ENCODE data around the gene RPS27A.
A peak's percentile ranks its signal among the peaks of the same experiment; 100 is the strongest.
"Not testable (repeated sequence)": the region's sequence is repeated elsewhere in the genome, so short reads cannot be mapped to it uniquely, and the experiment has no call there.

The RPS27A gene

GRCh38 chr2:55232084-55232862, at the start of gene RPS27A, which contains the start of gene CLHC1:
Gene RPS27A (plus strand): TSS chr2:55232688. CDS start chr2:55232825, 137 bp downstream.
Gene CLHC1 (minus strand): TSS chr2:55232293. CDS start chr2:55222411, 9,882 bp downstream.
- Mint-ChIP-seq H3K4me3 (peak within 1 kb of the TSS; percentile 99), H3K27me3 (no peaks in the 10 kb centered on the region), H3K4me1 (peaks cover 54% of the 10 kb centered on the region), H3K27ac (peak within 1 kb of the TSS; percentile 98), H3K36me3 (peaks cover 31% of the 10 kb centered on the region), H3K9me3 (no peaks in the 10 kb centered on the region)

GRCh38 chr2:55186837-55187236, 45.7 kb upstream of the RPS27A start:
- H3K4me1 Mint-ChIP-seq, H3K27me3 Mint-ChIP-seq, H3K4me3 Mint-ChIP-seq, H3K27ac Mint-ChIP-seq, H3K9me3 Mint-ChIP-seq: not testable (repeated sequence)
- H3K36me3 Mint-ChIP-seq, result peaks cover 17% of the 10 kb centered on the region

- not testable (repeated sequence) for H3K9me3 Mint-ChIP-seq, H3K27me3 Mint-ChIP-seq, H3K4me1 Mint-ChIP-seq, H3K4me3 Mint-ChIP-seq, H3K27ac Mint-ChIP-seq
- H3K36me3 Mint-ChIP-seq, result peaks cover 24% of the 10 kb centered on the region
These were observed 40.6 kb upstream of the RPS27A start for GRCh38 chr2:55191888-55192287.

GRCh38 chr2:55196526-55196925, 36.0 kb upstream of the RPS27A start:
- H3K36me3 Mint-ChIP-seq, result peaks cover 39% of the 10 kb centered on the region
- no peaks in the 10 kb centered on the region for H3K27me3 Mint-ChIP-seq
- peaks cover 22% of the 10 kb centered on the region for H3K9me3 Mint-ChIP-seq

GRCh38 chr2:55200416-55200815, 32.1 kb upstream of the RPS27A start:
- H3K4me1 Mint-ChIP-seq, result no peaks in the 10 kb centered on the region
- peaks cover 39% of the 10 kb centered on the region for H3K9me3 Mint-ChIP-seq
- H3K36me3 Mint-ChIP-seq, result peaks cover 43% of the 10 kb centered on the region
- no peak overlapping the region for H3K27ac Mint-ChIP-seq
- H3K4me3 Mint-ChIP-seq, result no peak overlapping the region
- H3K27me3 Mint-ChIP-seq, result no peaks in the 10 kb centered on the region

More at GRCh38 chr2:55196526-55196925, 36.0 kb upstream of the RPS27A start:
- no peak overlapping the region for H3K4me3 Mint-ChIP-seq
- H3K27ac Mint-ChIP-seq, result no peak overlapping the region
- H3K4me1 Mint-ChIP-seq, result no peaks in the 10 kb centered on the region

GRCh38 chr2:55204536-55204935, 28.0 kb upstream of the RPS27A start:
- Mint-ChIP-seq H3K27ac (no peak overlapping the region), H3K27me3 (no peaks in the 10 kb centered on the region), H3K9me3 (peaks cover 37% of the 10 kb centered on the region), H3K4me1 (no peaks in the 10 kb centered on the region), H3K4me3 (no peak overlapping the region), H3K36me3 (peaks cover 27% of the 10 kb centered on the region)

GRCh38 chr2:55204950-55205349, 27.5 kb upstream of the RPS27A start:
- no peaks in the 10 kb centered on the region for H3K27me3 Mint-ChIP-seq
- peaks cover 33% of the 10 kb centered on the region for H3K9me3 Mint-ChIP-seq
- no peak overlapping the region for H3K4me3 Mint-ChIP-seq
- no peak overlapping the region for H3K27ac Mint-ChIP-seq
- peaks cover 26% of the 10 kb centered on the region for H3K36me3 Mint-ChIP-seq
- H3K4me1 Mint-ChIP-seq, result no peaks in the 10 kb centered on the region

GRCh38 chr2:55213822-55214221, 18.7 kb upstream of the RPS27A start:
- H3K27me3 Mint-ChIP-seq, result no peaks in the 10 kb centered on the region
- H3K4me1 Mint-ChIP-seq, result no peaks in the 10 kb centered on the region
- peaks cover 2% of the 10 kb centered on the region for H3K36me3 Mint-ChIP-seq
- H3K4me3 Mint-ChIP-seq, result no peak overlapping the region
- H3K9me3 Mint-ChIP-seq, result no peaks in the 10 kb centered on the region
- H3K27ac Mint-ChIP-seq, result no peak overlapping the region

GRCh38 chr2:55223958-55224760, 8.3 kb upstream of the RPS27A start:
- H3K4me3 Mint-ChIP-seq, result peak overlapping the region; percentile 76
- no peaks in the 10 kb centered on the region for H3K27me3 Mint-ChIP-seq
- peaks cover under 1% of the 10 kb centered on the region for H3K36me3 Mint-ChIP-seq
- no peaks in the 10 kb centered on the region for H3K9me3 Mint-ChIP-seq
- peaks cover 53% of the 10 kb centered on the region for H3K4me1 Mint-ChIP-seq
- H3K27ac Mint-ChIP-seq, result peak overlapping the region; percentile 88

- Mint-ChIP-seq H3K9me3 (no peaks in the 10 kb centered on the region), H3K4me3 (no peak overlapping the region), H3K27ac (no peak overlapping the region), H3K27me3 (no peaks in the 10 kb centered on the region), H3K4me1 (peaks cover 56% of the 10 kb centered on the region), H3K36me3 (peaks cover 3% of the 10 kb centered on the region)
These were observed 7.7 kb upstream of the RPS27A start for GRCh38 chr2:55224761-55225261.

GRCh38 chr2:55225481-55226020, 6.9 kb upstream of the RPS27A start:
- Mint-ChIP-seq H3K27me3 (no peaks in the 10 kb centered on the region), H3K36me3 (peaks cover 3% of the 10 kb centered on the region), H3K4me3 (no peak overlapping the region), H3K27ac (no peak overlapping the region), H3K4me1 (peaks cover 58% of the 10 kb centered on the region), H3K9me3 (no peaks in the 10 kb centered on the region)

GRCh38 chr2:55227437-55228225, 4.9 kb upstream of the RPS27A start:
- H3K9me3 Mint-ChIP-seq, H3K27me3 Mint-ChIP-seq: not testable (repeated sequence)
- peak overlapping the region; percentile 3 for H3K27ac Mint-ChIP-seq

GRCh38 chr2:55228226-55228563, 4.3 kb upstream of the RPS27A start:
- Mint-ChIP-seq H3K4me3 (peak overlapping the region; percentile 19), H3K36me3 (peaks cover 7% of the 10 kb centered on the region), H3K9me3 (no peaks in the 10 kb centered on the region), H3K27me3 (no peaks in the 10 kb centered on the region), H3K27ac (peak overlapping the region; percentile 3), H3K4me1 (peaks cover 45% of the 10 kb centered on the region)

More at GRCh38 chr2:55227437-55228225, 4.9 kb upstream of the RPS27A start:
- not testable (repeated sequence) for H3K36me3 Mint-ChIP-seq
- Mint-ChIP-seq H3K4me3 (peak overlapping the region; percentile 19), H3K4me1 (peaks cover 48% of the 10 kb centered on the region)

GRCh38 chr2:55229221-55229620, 3.3 kb upstream of the RPS27A start:
- peak overlapping the region; percentile 35 for H3K4me3 Mint-ChIP-seq
- peaks cover 16% of the 10 kb centered on the region for H3K36me3 Mint-ChIP-seq
- H3K27me3 Mint-ChIP-seq, result no peaks in the 10 kb centered on the region
- H3K9me3 Mint-ChIP-seq, result no peaks in the 10 kb centered on the region
- peaks cover 53% of the 10 kb centered on the region for H3K4me1 Mint-ChIP-seq
- peak overlapping the region; percentile 46 for H3K27ac Mint-ChIP-seq

- H3K9me3 Mint-ChIP-seq, result no peaks in the 10 kb centered on the region
- H3K36me3 Mint-ChIP-seq, result peaks cover 26% of the 10 kb centered on the region
- H3K27me3 Mint-ChIP-seq, result no peaks in the 10 kb centered on the region
- peak overlapping the region; percentile 13 for H3K27ac Mint-ChIP-seq
- H3K4me1 Mint-ChIP-seq, result peaks cover 64% of the 10 kb centered on the region
- peak overlapping the region; percentile 99 for H3K4me3 Mint-ChIP-seq
These were observed 1.9 kb upstream of the RPS27A start for GRCh38 chr2:55230551-55230950.

Data from activated naive CD4-positive, alpha-beta T cell treated with anti-CD3 and anti-CD28 coated beads, Interleukin-2, amount 50 U/mL, for 24 hours (primary cell).